ENCODE data around the gene CAPN12. TPM values are rescaled to one million over a fixed set of nuclear protein-coding genes. Genes with fewer than 3 reads are reported as not detected.

The CAPN12 gene
- total and polyA plus RNA-seq, 2 of the 8 experiments (the other 6 are each of a cell fraction or from before 2014, with no cell fraction given), result 8.8 to 20.0 TPM

DNA sequence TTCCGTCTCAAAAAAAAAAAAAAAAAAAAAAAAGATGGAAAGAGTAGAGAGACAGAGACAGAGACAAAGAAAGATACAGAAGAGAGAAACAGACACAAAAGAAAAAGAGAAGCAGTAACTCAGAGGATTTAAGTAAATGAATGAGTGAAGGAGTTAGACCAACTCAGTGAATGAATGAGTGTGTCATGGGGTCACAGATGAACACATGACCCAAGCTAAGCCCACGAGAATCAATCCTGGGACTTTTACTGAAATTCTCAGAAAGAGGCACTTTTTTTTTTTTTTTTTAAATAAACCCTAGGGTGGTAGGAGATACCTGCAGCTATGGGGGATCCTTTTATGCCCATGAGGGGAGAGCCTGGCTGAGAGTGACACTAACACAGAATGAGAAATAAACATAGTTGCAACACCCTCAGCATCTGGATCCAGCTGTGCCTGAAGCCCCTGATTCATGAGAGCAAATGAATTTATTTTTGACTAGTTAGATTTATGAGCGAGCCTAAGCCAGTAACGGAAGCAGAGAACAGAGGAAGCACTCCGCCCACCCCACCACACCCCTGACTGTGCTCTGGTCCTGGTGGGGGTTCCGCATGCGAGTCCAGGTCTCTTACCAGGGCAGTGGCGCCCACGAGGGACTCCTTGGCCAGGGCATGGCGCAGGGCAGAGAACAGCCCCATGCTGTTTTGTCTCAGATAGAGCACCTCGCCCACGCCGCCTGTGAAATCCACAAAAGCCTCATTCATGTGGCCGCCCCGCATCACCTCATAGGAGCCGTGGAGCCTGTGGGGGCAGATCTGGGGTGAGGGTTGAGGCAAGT is 4.6 kb downstream of the CAPN12 start:
- Histone ChIP-seq H3K23me2 (ENCODE audit: low read depth, low read length) (peaks cover 10% of the 10 kb centered on the region; the same call in 1 of the 2 replicates), H3K14ac (ENCODE audit: insufficient read length) (no peak overlapping the region), H3K4ac (replicated peaks; ENCODE audit: insufficient read length, low read depth, low read length) (no peak overlapping the region), H3K9me3 (ENCODE audit: insufficient read depth in 2 of 2, low read depth in 1 of 2, low read length in 1 of 2) (peaks cover 0 to 3% of the 10 kb centered on the region in 2 experiments; a peak in 1 of 4 replicates), H3K4me3 (ENCODE audit: extremely low read depth in 1 of 4, insufficient read depth in 2 of 4, low read depth in 3 of 4, low read length in 4 of 4) (no peak overlapping the region), H3K9ac (replicated peaks in 1 of 4; ENCODE audit: extremely low read depth in 1 of 4, low read depth in 3 of 4, low read length in 3 of 4) (no peak overlapping the region), H3K27me3 (replicated peaks in 1 of 4; ENCODE audit: control insufficient read depth in 3 of 4, extremely low read depth in 1 of 4, insufficient read depth in 3 of 4, low read length in 3 of 4) (peaks cover 4 to 16% (median 13%) of the 10 kb centered on the region in 4 experiments), H3K79me1 (ENCODE audit: low read depth, low read length) (no peaks in the 10 kb centered on the region), H3K56ac (replicated peaks; ENCODE audit: insufficient read length, low read depth, low read length) (no peak overlapping the region), H4K5ac (ENCODE audit: insufficient read length, low read depth, low read length) (no peak overlapping the region), H4K91ac (replicated peaks; ENCODE audit: insufficient read length, low read length) (no peak overlapping the region), H2BK12ac (ENCODE audit: low read depth, low read length) (no peak overlapping the region), H2BK5ac (ENCODE audit: low read depth, low read length) (no peak overlapping the region), H2AK5ac (ENCODE audit: low read depth, low read length) (no peak overlapping the region), H4K8ac (ENCODE audit: extremely low read depth, insufficient read depth, low read length) (no peak overlapping the region; the same call in 1 of the 2 replicates), H2BK20ac (ENCODE audit: low read length) (no peak overlapping the region), H3K4me2 (ENCODE audit: insufficient read depth in 1 of 2, low read depth in 2 of 2, low read length in 2 of 2) (no peak overlapping the region), H3K18ac (ENCODE audit: extremely low read depth, low read length) (no peak overlapping the region), H3K4me1 (replicated peaks in 1 of 4; ENCODE audit: control insufficient read depth in 3 of 4, insufficient read depth in 4 of 4, low read length in 3 of 4) (peaks cover 0 to 9% (median 6%) of the 10 kb centered on the region in 4 experiments; a peak in 6 of 7 replicates), H3K27ac (ENCODE audit: low read depth, low read length) (no peak overlapping the region), H3K36me3 (ENCODE audit: control insufficient read depth in 2 of 4, insufficient read depth in 4 of 4, low read length in 3 of 4) (no peaks in the 10 kb centered on the region), H2BK120ac (replicated peaks; ENCODE audit: low read depth, low read length) (no peak overlapping the region), H4K20me1 (replicated peaks in 1 of 2; ENCODE audit: control insufficient read depth in 1 of 2, insufficient read depth in 2 of 2, low read length in 2 of 2) (peaks cover 0 to 3% of the 10 kb centered on the region in 2 experiments), H2AFZ (ENCODE audit: low read length) (no peak overlapping the region), H3K23ac (ENCODE audit: insufficient read length) (no peak overlapping the region), H3K79me2 (ENCODE audit: control insufficient read depth in 1 of 2, insufficient read depth in 2 of 2, low read length in 2 of 2) (no peaks in the 10 kb centered on the region), H2BK15ac (ENCODE audit: low read length) (no peak overlapping the region)
- ChIA-PET POLR2A (ENCODE audit: partially characterized antibody) (interaction anchor here (2.4 kb wide), 1 partner anchor 109 kb away, joined by 6 read pairs; no protein-coding TSS in a partner anchor), CTCF (ENCODE audit: partially characterized antibody) (interaction anchor here (0.7 to 3.4 kb wide), 3 partner anchors 30 to 578 kb away, joined by 3 to 14 read pairs (median 4); no protein-coding TSS in a partner anchor)
- FAIRE-seq (no peak), DNase-seq (ENCODE audit: low read depth in 1 of 2, low spot score in 2 of 2) (no peak)
- WGBS, 2 experiments (ENCODE audit: extremely low coverage in 1 of 2, insufficient coverage in 1 of 2, insufficient read length in 1 of 2, insufficient replicate concordance in 2 of 2, low coverage in 1 of 2, low lambda C conversion rate in 2 of 2, missing lambda C conversion rate in 1 of 2), result 95% methylated on average over 14 of the region's 16 CpGs; no CpG with 5 or more reads in 1 of the 2 experiments
- TF ChIP-seq NRF1 (IDR thresholded peaks at IDR 0.05; ENCODE audit: low read depth, low read length) (no peak), RAD21 (IDR thresholded peaks at IDR 0.05 in 1 of 2, conservative IDR thresholded peaks at IDR 0.05 in 1 of 2; ENCODE audit: low read depth in 2 of 2, low read length in 2 of 2) (no peak)
